Adrenal gland (tissue), 12 donors: Measurements from ENCODE around the gene MROH7. TPM values are rescaled to one million over a fixed set of nuclear protein-coding genes. Genes with fewer than 3 reads are reported as not detected.
A peak's percentile ranks its signal among the peaks of the same experiment; 100 is the strongest.

Experiments
- DNase-seq, 7 donors: peaks; one replicate each; pipeline ENCODE4 v3.0.0-alpha.2; 2019 to 2020
- H3K27ac ChIP-seq, 5 donors: fragments of 200-600 bp; sonication (generic) in 4 of 5; 1 replicate in 3 of 5; 2 replicates in 2 of 5; pipeline versions ENCODE4 v1.5.1 to v1.8.0; 2016 to 2020; ENCODE audit warnings: mild to moderate bottlenecking in 1 of 5
- H3K27me3 ChIP-seq: fragments of 200-600 bp; 2 replicates; pipeline ENCODE4 v1.8.0; 2021
- H3K36me3 ChIP-seq, 2 donors: fragments of 200-600 bp; replicated peaks in 1 of 2; 1 replicate in 1 of 2; 2 replicates in 1 of 2; pipeline versions ENCODE4 v1.5.1 to v1.8.0; 2018 to 2022
- H3K4me1 ChIP-seq, 2 donors: fragments of 200-600 bp; replicated peaks in 1 of 2; 1 replicate in 1 of 2; 2 replicates in 1 of 2; pipeline versions ENCODE4 v1.5.1 to v1.8.0; 2018 to 2021
- H3K4me3 ChIP-seq, 4 donors: fragments of 200-600 bp; sonication (generic) in 3 of 4; one replicate each; pipeline ENCODE4 v1.5.1; 2016 to 2018
- H3K9me3 ChIP-seq, 3 donors: fragments of 200-600 bp; sonication (generic) in 1 of 3; replicated peaks in 1 of 3; 1 replicate in 2 of 3; 2 replicates in 1 of 3; pipeline versions ENCODE4 v1.5.1 to v1.8.0; 2016 to 2021
- POLR2A ChIP-seq, 2 donors: fragments of 450-650 bp; IDR thresholded peaks; one replicate each; pipeline ENCODE4 v1.6.1; 2017; ENCODE audit warnings: antibody characterized with exemption in 2 of 2, mild to moderate bottlenecking in 2 of 2, moderate library complexity in 1 of 2
- WGBS, 4 donors: extraction: QIAGEN DNeasy Blood & Tissue Kit in 2 of 4; methylation state at CpG; one replicate each; pipeline versions ENCODE4 v1.1.5 to v1.1.7; 2013 to 2017; 5-methylcytosine and 5-hydroxymethylcytosine counted together
- intact Hi-C, 2 donors: fragments of 100-400 bp; cut with DNase I; formaldehyde crosslinking; loops; one replicate each; pipeline versions ENCODE4 v1.14.1 to v1.15.0; 2022 to 2023
- polyA plus RNA-seq, 3 donors: library from polyadenylated mRNA; stranded (reverse); fragments of 200-250 nt in 2 of 3; fragments of 350-450 nt in 1 of 3; fragmentation: Illumina TruSeq in 1 of 3; extraction: RNeasy Lipid Tissue Mini Kit (QIAGEN cat#74804) in 1 of 3; gene quantifications; one replicate each; pipeline ENCODE4 v1.2.3, GENCODE V29; 2013 to 2014
- total RNA-seq, 9 donors: library from RNA; depleted of rRNA in 4 of 9; stranded (reverse); fragments of >200 nt in 4 of 9; fragments of 120-200 nt in 1 of 9; fragmentation: NEBNext Ultra II Directional in 1 of 9; extraction: Animal tissue kit (Norgen Biotek cat#: 25700) in 1 of 9; gene quantifications; one replicate each; pipeline versions ENCODE4 v1.1.0 to v1.2.4, GENCODE V29; 2013 to 2023
- TF ChIP-seq, protein P1 (sequence below), 6 experiments: fragments of 450-650 bp in 4 of 6; fragments of 200-600 bp in 2 of 6; sonication (generic) in 1 of 6; IDR thresholded peaks; 1 replicate in 5 of 6; 2 replicates in 1 of 6; pipeline versions ENCODE4 v1.5.1 to v1.8.0; 2016 to 2021; ENCODE audit warnings: antibody characterized with exemption in 6 of 6, mild to moderate bottlenecking in 2 of 6, moderate library complexity in 1 of 6
- donor health status: healthy with polysubstance abuse.
- donor health status: Bipolar disorder and iron deficiency.
- donor health status: DM: yes; HTN: yes; CAD: no.
- donor health status: DM: no; HTN: no; CAD: no.
- donor health status: DM: no; HTN: no; CAD: no.
- donor health status: DM: yes; HTN: yes; CAD: no.

Gene MROH7
- total and polyA plus RNA-seq, 12 donors = 0.62 to 13.0 (median 2.1) TPM

DNA sequence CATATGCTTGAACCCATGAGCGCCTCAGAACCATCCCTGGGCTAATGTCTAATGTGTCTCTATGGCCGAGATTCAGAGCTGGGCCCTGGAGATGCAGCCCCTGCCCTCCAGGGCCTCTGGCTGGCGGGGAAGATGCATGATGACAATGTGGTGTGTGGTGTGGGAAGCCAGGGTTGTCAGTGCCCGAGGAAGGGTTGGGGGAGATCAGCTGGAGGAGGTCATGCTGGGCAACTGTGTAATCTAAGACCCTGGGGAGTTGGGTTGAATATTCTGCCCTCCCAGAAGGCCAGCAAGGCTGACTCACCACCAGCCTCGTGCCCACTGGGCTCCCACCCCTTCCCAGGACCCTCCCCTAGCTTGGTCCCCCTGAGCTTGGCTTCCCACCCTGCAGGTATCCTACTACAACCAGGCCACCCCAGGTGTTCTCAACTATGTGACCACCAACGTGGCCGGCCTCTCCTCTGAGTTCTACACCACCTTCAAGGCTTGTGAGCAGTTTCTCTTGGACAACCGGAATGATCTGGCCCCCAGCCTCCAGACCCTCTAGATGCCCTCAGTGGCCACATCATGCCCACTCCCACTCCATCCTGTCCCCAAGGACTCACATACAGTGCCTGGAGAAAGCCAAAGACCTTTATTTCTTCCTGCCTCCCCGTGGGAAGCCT, 32.9 kb upstream of the MROH7 start:
- no peak for DNase-seq
- 83 to 90% (median 87%) methylated on average over 9 of the region's 9 CpGs for WGBS, 4 donors
- Histone ChIP-seq H3K9me3 (no peaks in the 10 kb centered on the region), H3K36me3 (no peaks in the 10 kb centered on the region), H3K27me3 (no peaks in the 10 kb centered on the region), H3K4me1 (peaks cover 0 to 4% of the 10 kb centered on the region in 2 donors), H3K27ac (no peak overlapping the region), H3K4me3 (no peak overlapping the region)
- intact Hi-C loops = no loop called here
- TF ChIP-seq POLR2A (IDR thresholded peaks at IDR 0.05) = no peak
- TF ChIP-seq, protein P1, sequence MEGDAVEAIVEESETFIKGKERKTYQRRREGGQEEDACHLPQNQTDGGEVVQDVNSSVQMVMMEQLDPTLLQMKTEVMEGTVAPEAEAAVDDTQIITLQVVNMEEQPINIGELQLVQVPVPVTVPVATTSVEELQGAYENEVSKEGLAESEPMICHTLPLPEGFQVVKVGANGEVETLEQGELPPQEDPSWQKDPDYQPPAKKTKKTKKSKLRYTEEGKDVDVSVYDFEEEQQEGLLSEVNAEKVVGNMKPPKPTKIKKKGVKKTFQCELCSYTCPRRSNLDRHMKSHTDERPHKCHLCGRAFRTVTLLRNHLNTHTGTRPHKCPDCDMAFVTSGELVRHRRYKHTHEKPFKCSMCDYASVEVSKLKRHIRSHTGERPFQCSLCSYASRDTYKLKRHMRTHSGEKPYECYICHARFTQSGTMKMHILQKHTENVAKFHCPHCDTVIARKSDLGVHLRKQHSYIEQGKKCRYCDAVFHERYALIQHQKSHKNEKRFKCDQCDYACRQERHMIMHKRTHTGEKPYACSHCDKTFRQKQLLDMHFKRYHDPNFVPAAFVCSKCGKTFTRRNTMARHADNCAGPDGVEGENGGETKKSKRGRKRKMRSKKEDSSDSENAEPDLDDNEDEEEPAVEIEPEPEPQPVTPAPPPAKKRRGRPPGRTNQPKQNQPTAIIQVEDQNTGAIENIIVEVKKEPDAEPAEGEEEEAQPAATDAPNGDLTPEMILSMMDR (IDR thresholded peaks at IDR 0.05) = no peak

DNA sequence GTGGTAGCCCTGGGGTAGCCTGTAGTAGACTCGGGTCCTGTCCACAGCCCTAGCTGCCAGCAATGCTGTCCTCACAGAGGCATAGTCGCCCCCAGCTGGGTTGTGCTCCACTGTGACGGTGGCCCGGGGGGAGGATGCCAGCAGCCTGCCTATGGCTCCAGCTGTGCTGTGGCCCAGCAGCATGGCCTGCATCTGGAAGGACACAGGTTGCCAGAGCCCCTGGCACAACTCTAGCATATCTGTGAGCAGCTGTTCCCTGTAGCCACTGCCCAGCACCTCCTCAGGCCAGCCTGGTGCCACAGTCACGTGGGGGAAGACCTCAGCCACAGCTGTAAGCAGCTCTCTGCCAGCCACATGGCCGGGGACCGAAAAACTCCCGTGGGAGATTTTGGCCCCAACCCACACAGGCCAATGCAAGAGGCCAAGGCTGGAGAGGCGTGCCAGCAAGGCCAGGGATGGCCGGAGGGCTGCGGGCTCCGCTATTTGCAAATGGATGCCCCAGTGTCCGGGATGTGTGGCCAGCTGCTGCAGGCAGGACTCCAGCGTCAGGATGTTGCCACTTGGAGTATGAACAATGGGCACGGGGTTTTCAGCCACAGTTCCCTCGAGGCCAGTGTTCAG, 32.2 kb upstream of the MROH7 start:
- Histone ChIP-seq H3K36me3 (no peaks in the 10 kb centered on the region), H3K4me1 (peaks cover 0 to 4% of the 10 kb centered on the region in 2 donors), H3K4me3 (no peak overlapping the region), H3K27me3 (no peaks in the 10 kb centered on the region), H3K9me3 (no peaks in the 10 kb centered on the region), H3K27ac (peak overlapping the region in 1 of 5 donors; percentile 7)
- peak in 5 of 7 donors; percentile 11 to 50 (median 26) for DNase-seq
- no peak for TF ChIP-seq POLR2A (IDR thresholded peaks at IDR 0.05)
- TF ChIP-seq, protein P1 (IDR thresholded peaks at IDR 0.05) = no peak
- intact Hi-C loops = no loop called here
- 53 to 63% (median 57%) methylated on average over 7 to 16 of the region's 16 CpGs for WGBS, 4 donors

DNA sequence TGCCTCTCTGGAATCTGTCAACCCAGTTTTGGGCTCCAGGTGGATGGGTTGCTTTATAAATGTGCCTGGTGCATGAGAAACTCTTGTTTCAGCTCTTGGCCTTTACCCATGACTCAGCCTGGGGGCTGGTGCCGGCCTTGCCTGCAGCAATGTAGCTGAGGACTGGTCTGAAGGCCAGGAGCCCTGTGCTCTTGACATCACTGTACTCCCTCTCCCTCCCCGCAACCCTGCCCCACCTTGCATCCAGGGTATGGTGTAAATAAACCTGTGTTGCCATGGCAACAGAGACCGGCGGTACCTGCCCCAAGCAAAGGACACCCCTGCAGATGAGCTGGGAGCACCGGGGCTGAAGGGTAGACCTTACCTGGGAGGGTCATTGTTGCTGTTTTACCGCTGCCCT, 31.5 kb upstream of the MROH7 start:
- intact Hi-C loops = no loop called here
- peak in 6 of 7 donors; percentile 40 to 76 (median 66) for DNase-seq
- no peaks in the 10 kb centered on the region for H3K9me3 ChIP-seq

More for the DNA sequence above, 31.5 kb upstream of the MROH7 start:
- whole genome bisulfite sequencing, 4 donors = 57 to 87% (median 60%) methylated on average over 2 to 6 of the region's 6 CpGs
- no peak for TF ChIP-seq POLR2A (IDR thresholded peaks at IDR 0.05)
- TF ChIP-seq, protein P1 (IDR thresholded peaks at IDR 0.05) = no peak
- peaks cover 0 to 4% of the 10 kb centered on the region in 2 donors for H3K4me1 ChIP-seq
- H3K27ac ChIP-seq = no peak overlapping the region
- no peaks in the 10 kb centered on the region for H3K27me3 ChIP-seq
- H3K36me3 ChIP-seq = no peaks in the 10 kb centered on the region
- no peak overlapping the region for H3K4me3 ChIP-seq
